ENCODE measurements around the gene LIN7C.

DNA sequence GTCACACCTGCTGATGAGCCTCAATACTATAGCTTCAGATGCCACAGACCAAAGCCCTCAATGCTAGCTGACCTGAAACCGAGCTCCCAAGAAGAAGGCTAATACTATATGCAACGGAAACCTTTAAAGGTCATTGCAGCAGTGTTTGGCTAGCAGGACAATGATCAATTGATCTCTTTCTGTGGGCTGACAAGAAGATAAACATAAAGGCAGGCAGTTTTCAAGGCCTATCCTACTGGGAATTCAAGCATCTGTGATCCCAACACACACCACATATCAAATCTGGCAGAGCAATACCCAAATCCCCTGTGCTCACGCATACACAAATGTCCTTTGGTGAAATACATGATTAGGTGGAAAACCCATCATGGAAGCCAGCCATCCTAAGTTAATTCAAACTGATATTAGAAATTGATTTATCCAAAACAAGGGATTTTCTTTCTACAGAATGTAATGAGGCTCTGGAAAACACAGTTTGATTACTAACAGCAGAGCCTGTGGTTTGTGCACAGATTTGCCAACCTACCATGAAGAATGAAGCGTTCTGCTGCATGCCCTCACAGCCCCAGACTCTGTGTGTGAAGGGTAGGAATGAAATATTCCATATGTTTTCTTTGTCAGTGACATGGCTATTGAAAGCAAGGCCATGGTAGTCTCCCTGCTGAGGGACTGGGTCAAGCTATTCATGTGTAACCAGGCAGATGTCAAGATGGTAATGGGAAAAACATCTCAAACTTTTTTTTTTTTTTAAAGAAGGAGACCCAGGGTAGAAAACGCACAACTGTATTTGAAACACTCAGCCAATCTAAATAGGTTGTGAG is 46.2 kb downstream of the LIN7C start:
- TF ChIP-seq REST (IDR thresholded peaks at IDR 0.05; ENCODE audit: insufficient read depth in 1 of 2, low read depth in 2 of 2, low read length in 2 of 2) (no peak), SIN3A (IDR thresholded peaks at IDR 0.05; ENCODE audit: borderline replicate concordance, insufficient read depth, low read length) (no peak), FOXP2 (optimal IDR thresholded peaks at IDR 0.05; ENCODE audit: borderline replicate concordance, extremely low read depth, extremely low read length, insufficient read depth) (no peak)

All from PFSK-1 (cell line).